CD4-positive, alpha-beta T cell treated with Interleukin-2 at 100 ng/mL for 4 hours (primary cell): ENCODE results near the gene EHBP1L1.

Source experiments
- DNase-seq: peaks from one replicate; pipeline ENCODE4 v3.0.0-alpha.2; 2020; ENCODE audit warnings: low spot score

The EHBP1L1 gene

GRCh38 chr11:65546217-65546958 is 29.5 kb upstream of the EHBP1L1 start:
- peak; percentile 98 for DNase-seq

- peak; percentile 47 for DNase-seq
Measured at GRCh38 chr11:65547446-65548125, 28.3 kb upstream of the EHBP1L1 start.

DNA sequence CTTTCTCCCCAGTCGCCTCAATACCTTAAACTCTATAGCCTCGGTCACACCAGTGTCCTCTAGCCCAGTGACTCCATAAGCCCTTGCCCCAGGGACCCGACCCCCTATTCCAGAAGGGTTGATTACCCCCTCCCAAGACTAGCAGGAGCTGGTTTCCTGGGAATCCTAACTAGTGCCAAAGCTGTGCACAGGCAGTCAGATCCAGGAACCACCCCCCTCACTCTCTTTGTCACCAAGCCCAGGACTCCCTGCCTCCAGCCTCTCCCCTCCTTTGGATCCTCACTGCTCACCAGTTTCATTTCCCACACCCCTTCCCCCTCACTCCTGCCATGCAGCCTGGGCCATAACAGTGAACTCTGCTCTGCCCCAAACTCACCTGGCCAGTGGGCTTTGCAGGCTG is 27.5 kb upstream of the EHBP1L1 start:
- DNase-seq, result no peak

- DNase-seq, result no peak
Measured at GRCh38 chr11:65549096-65549495, 26.8 kb upstream of the EHBP1L1 start.

GRCh38 chr11:65551572-65552387 is 24.1 kb upstream of the EHBP1L1 start:
- peak; percentile 66 for DNase-seq

DNA sequence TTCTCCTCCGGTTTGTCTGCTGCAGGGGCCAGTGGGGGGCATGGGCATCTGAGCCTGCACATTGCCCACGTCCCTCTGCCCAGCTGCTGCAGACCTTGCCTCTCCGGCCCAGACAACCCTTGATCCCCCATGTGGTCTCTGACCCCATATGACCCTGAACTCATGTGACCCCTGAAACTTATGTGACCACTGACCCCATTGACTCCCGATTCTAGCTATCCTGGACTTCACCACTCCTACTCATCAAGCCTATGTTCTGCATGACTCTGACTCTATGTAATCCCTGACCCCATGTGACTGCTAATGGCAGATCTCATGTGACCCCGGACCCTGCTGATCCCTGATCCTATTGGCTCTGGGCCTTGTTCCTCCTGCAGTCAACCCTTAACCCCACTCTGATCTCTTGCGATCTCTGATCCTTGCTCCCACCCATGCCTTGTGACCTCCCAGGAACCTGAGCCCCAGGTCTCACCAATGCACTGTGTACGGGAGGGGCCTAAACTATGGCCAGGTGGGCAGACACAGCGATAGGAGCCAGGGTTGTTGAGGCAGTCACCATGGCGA is 23.4 kb upstream of the EHBP1L1 start:
- DNase-seq, result no peak

GRCh38 chr11:65553301-65554001 is 22.4 kb upstream of the EHBP1L1 start:
- peak; percentile 81 for DNase-seq

GRCh38 chr11:65554057-65554818 is 21.6 kb upstream of the EHBP1L1 start:
- no peak for DNase-seq

- no peak for DNase-seq
Measured at GRCh38 chr11:65554842-65555430, 20.9 kb upstream of the EHBP1L1 start.

GRCh38 chr11:65555693-65556231 is 20.1 kb upstream of the EHBP1L1 start:
- DNase-seq, result no peak

DNA sequence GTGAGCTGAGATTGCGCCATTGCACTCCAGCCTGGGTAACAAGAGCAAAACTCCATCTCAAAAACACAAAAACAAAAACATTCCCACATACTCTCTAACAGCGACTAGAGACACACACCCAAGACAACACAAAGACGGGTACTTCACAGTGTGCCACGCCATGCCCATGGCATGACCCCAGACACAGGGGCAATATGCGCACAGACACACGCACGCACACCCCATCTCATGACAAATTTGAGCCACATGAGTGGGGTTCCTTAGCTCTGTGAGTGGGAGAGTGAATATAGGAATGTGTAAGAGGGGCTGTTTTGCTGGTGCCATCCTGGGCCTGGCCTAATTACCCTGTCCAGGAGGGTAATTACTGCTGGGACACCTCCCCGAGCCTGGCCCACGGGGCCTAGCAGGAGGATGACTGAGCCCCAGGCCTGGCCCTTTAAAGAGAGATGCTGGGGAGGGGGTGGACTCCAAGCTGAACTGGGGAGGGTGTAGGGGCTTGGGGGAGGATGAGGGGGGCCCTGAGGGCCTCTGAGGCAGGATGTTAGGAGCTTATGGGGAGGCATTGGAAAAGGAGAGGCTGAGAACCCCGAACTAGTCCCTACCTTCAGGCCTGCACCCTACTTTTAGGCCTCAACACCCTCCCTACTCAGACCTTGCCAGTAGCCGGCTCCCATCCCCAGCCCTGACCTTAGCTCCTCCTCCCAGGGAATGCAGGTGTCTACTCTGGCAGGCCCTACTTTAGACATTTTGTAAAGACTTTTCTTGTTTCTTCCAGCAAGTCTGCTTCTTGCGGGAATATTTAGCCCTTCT is 19.2 kb upstream of the EHBP1L1 start:
- no peak for DNase-seq

DNA sequence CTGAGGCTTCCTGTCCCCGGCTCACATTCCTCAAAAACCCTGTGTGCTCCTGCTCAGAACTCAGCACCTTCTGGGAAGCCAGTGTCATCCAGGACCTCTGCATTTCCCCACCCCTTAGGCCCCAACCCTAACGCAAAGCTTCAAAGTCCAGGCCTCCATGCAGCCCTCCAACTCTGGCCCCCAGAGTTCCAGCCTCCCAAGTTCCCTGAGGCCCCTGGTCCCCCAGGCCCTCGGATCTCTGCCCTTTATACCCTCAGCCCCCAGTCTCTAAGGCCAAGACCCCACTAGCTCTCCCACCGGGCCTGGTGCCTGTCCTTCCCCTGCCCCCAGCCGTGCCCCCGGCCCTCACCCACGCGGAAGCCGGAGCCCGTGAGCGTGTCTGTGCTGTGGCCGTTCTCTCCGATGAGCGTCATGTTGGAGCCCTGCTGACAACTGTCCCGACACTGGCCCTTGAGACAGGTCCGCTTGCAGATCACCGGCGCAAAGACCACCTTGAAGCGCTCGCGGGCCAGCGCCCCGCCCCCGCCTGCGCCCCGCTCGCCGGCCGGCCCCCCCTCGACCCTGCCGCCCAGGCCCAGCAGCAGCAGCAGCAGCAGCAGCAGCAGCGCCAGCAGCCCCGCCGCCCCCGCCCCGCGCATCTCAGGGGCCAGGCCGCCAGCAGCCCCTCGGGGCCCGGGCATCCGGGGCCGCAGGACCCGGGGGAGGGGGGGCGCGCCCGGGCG is 18.4 kb upstream of the EHBP1L1 start:
- DNase-seq, result no peak

- peak; percentile 37 for DNase-seq
Measured at GRCh38 chr11:65558002-65558929, 17.6 kb upstream of the EHBP1L1 start, which contains the start of gene LTBP3. Gene LTBP3, minus strand, starts transcription at chr11:65558359. Its CDS starts 400 bp downstream, at chr11:65557959.

DNA sequence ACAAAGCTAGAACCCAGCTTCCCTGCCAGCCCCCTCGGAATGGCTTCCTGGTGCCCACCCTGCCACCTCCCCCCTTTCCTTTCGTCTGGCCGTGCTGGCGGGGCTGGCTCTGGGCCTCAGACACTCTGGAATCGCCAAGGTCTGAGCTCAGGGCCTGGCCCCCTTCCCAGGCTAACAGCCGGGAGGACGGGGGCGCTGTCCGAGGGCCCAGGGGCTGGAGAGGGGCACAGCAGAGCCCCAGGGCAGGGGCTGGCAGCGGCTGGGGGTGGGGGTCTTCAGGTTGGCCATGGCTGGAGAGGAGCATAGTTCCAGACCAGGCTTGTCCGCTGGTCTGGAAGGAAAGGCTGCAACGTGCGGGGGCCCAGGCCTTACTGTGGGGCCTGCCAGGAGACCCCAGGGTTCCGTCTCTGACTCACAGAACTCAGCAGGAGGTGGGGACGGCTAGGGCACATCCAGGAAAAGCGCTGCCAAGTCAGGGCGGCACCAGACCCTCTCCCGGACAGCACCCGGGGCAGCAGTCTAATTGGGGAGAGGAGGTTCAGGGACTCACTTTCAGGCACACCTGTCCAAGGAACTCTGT is 16.8 kb upstream of the EHBP1L1 start:
- DNase-seq, result no peak

GRCh38 chr11:65559535-65559934 is 16.3 kb upstream of the EHBP1L1 start:
- no peak for DNase-seq

DNA sequence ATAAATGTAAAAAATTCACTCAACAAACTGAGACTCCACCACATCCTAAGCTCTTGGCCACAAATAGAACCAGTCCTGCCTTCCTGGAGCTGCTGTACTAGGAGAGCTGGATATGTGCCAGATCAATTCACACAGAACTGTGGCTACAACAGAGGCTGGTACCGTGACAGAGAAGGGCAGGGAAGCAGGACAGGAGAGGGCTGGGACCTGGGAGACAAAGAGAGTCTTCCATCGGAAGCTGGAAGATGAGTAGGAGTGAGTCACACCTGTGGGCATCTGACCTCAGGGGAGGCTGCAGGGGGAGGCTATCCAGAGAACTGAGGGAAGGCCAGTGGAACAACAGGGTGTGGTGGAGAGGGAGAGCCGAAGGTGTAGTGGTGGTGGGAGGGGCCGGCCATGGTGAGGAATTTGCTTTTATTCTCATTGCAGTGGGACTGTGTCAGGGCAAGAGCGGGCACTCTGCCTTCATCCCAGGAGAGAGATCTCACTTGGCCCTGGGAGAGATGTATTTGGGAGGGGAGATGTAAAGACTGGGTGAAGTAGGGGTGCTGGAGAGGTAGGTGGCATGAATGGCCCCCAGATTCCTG is 15.8 kb upstream of the EHBP1L1 start:
- DNase-seq, result no peak
